Cardiac muscle cell (in vitro differentiated cells and primary cell): ENCODE results near the gene MACROD1. TPM values are rescaled to one million over a fixed set of nuclear protein-coding genes. Genes with fewer than 3 reads are reported as not detected.

Source experiments
- DNase-seq, 2 donors: peaks; one replicate each; pipeline versions ENCODE4 v3.0.0 to v3.0.0-alpha.2; 2010 to 2017; ENCODE audit warnings: low read depth in 1 of 2, low spot score in 1 of 2
- H3K27ac ChIP-seq: fragments of 200-600 bp; sonication (generic); 2 replicates; pipeline ENCODE4 v1.5.1; 2016
- H3K27me3 ChIP-seq: fragments of 200-600 bp; sonication (generic); 2 replicates; pipeline ENCODE4 v1.6.0; 2016; ENCODE audit warnings: control low read depth
- H3K36me3 ChIP-seq: fragments of 200-600 bp; sonication (generic); 2 replicates; pipeline ENCODE4 v1.5.1; 2016; ENCODE audit warnings: control low read depth
- H3K4me1 ChIP-seq: fragments of 200-600 bp; sonication (generic); 2 replicates; pipeline ENCODE4 v1.8.1; 2017; ENCODE audit warnings: low read depth, mild to moderate bottlenecking, mixed run types
- H3K4me3 ChIP-seq: fragments of 200-600 bp; sonication (generic); 2 replicates; pipeline ENCODE4 v1.5.1; 2016; ENCODE audit warnings: mild to moderate bottlenecking
- H3K9me3 ChIP-seq: fragments of 200-600 bp; sonication (generic); 2 replicates; pipeline ENCODE4 v1.5.1; 2017; ENCODE audit warnings: low read depth, mild to moderate bottlenecking, control low read depth
- polyA plus RNA-seq: library from polyadenylated mRNA; unstranded; fragments of >200 nt; fragmentation: Nextera tagmentation; extraction: Ambion mirVana; gene quantifications from 2 replicates; pipeline ENCODE4 v1.2.1, GENCODE V29; 2016
- total RNA-seq: library from RNA; depleted of rRNA; stranded (reverse); fragments of >200 nt; gene quantifications from 2 replicates; pipeline ENCODE4 v1.2.3, GENCODE V29; 2016
- TF ChIP-seq, protein P1 (sequence below): IDR thresholded peaks from 2 replicates; pipeline ENCODE4 v1.5.1; 2012; ENCODE audit warnings: low read depth, mild to moderate bottlenecking, low read length

Gene MACROD1
- total and polyA plus RNA-seq, 2 experiments from 2014 or later = 134 to 156 TPM

DNA sequence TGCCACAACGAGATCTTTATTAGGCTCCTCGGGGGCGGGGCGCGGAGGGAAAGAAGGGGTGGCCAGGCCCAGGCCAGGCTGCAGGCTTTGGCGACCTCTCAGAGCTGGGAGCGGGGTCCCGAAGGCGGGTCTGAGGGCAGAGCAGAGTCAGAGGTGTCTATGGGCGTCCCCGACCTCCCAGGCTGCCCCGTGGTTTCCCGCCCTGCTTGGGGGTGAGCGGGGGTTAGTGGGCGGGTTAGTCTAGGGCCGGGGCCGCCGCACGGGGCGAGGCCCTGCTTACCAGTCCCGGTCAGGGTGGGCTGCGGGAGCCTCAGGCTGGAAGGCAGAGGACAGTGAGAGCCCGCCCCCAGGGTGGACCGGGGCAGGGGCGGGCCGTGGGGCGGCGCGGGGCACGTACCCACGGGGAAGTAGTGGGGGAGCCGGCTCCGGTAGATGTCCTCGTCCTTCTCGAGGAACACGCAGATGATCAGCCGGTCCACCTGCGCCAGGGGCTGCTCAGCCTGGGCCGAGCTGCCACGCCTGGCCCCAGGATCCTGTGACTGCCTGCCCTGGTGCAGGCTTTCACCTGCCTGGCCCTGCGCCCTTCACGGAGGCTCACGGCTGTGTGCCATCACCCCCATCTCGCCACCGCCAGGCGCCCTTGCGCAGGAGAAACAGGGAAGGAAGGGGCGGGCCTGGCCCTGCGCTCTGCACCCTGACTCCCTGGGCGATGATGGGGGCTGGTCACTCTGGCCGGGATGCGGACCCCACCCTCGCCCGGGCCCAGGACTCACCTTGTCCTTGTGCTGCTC lies 167.2 kb downstream of the MACROD1 start:
- Histone ChIP-seq H3K4me1 (no peaks in the 10 kb centered on the region), H3K4me3 (no peak overlapping the region), H3K27me3 (no peaks in the 10 kb centered on the region), H3K36me3 (peaks cover 19% of the 10 kb centered on the region), H3K27ac (no peak overlapping the region), H3K9me3 (no peaks in the 10 kb centered on the region)
- TF ChIP-seq, protein P1, sequence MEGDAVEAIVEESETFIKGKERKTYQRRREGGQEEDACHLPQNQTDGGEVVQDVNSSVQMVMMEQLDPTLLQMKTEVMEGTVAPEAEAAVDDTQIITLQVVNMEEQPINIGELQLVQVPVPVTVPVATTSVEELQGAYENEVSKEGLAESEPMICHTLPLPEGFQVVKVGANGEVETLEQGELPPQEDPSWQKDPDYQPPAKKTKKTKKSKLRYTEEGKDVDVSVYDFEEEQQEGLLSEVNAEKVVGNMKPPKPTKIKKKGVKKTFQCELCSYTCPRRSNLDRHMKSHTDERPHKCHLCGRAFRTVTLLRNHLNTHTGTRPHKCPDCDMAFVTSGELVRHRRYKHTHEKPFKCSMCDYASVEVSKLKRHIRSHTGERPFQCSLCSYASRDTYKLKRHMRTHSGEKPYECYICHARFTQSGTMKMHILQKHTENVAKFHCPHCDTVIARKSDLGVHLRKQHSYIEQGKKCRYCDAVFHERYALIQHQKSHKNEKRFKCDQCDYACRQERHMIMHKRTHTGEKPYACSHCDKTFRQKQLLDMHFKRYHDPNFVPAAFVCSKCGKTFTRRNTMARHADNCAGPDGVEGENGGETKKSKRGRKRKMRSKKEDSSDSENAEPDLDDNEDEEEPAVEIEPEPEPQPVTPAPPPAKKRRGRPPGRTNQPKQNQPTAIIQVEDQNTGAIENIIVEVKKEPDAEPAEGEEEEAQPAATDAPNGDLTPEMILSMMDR = no peak
- no peak for DNase-seq

DNA sequence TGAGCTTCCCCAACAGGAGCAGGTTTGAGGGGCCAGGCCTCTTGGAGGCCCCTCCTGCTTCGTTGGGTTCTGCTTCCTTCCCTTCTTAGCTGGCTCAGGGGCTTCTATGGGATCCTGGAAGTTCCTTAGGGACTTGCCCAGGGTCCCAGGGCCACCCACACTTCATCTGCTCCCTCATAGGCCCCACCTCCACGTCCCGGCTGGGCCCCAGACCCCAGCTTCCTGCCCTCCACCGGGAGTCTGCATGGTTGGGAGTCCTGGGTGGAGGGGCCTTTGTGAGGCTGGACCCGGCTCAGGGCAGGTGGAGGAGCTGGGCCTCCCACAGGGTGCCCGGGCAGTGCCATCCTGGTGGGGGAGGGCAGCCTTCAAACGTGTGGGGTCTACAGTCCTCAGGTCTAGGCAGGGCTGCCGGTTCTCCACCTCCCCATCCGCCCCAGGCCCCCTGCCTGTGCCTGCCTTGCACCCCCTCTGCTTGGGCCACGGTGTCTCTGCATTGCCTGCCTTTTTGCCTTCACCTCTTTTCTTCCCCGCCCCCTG lies 168.0 kb downstream of the MACROD1 start:
- Histone ChIP-seq H3K9me3 (no peaks in the 10 kb centered on the region), H3K27me3 (no peaks in the 10 kb centered on the region), H3K36me3 (peaks cover 21% of the 10 kb centered on the region), H3K4me1 (no peaks in the 10 kb centered on the region), H3K27ac (no peak overlapping the region), H3K4me3 (no peak overlapping the region)
- TF ChIP-seq, protein P1 = no peak
- DNase-seq = no peak

DNA sequence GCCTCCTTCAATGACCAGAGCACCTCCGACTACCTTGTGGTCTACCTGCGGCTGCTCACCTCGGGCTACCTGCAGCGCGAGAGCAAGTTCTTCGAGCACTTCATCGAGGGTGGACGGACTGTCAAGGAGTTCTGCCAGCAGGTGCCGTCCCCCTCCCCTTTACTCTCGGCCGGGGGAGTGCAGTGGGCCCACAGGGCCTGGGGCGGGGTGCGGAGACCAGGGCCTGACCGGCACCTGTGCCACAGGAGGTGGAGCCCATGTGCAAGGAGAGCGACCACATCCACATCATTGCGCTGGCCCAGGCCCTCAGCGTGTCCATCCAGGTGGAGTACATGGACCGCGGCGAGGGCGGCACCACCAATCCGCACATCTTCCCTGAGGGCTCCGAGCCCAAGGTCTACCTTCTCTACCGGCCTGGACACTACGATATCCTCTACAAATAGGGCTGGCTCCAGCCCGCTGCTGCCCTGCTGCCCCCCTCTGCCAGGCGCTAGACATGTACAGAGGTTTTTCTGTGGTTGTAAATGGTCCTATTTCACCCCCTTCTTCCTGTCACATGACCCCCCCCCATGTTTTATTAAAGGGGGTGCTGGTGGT lies 168.7 kb downstream of the MACROD1 start:
- DNase-seq = no peak
- no peak overlapping the region for H3K4me3 ChIP-seq
- TF ChIP-seq, protein P1 = no peak

DNA sequence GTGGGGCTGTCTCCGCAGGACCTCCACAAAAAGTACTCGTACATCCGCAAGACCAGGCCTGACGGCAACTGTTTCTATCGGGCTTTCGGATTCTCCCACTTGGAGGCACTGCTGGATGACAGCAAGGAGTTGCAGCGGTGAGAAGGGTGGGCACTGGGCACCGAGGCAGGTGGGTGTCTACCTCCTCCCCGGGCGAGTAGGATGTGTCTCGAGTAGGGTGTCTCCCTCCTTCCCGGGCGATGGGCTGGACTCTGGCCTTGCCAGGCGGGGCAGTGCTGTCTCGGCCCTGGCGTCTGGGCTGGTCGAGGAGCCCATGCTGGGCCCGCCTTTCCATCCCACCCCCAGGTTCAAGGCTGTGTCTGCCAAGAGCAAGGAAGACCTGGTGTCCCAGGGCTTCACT lies 169.4 kb downstream of the MACROD1 start:
- no peak overlapping the region for H3K4me3 ChIP-seq
- DNase-seq = no peak

More for the DNA sequence above, 168.7 kb downstream of the MACROD1 start:
- Histone ChIP-seq H3K27ac (no peak overlapping the region), H3K36me3 (peaks cover 21% of the 10 kb centered on the region), H3K27me3 (no peaks in the 10 kb centered on the region), H3K4me1 (no peaks in the 10 kb centered on the region), H3K9me3 (no peaks in the 10 kb centered on the region)

DNA sequence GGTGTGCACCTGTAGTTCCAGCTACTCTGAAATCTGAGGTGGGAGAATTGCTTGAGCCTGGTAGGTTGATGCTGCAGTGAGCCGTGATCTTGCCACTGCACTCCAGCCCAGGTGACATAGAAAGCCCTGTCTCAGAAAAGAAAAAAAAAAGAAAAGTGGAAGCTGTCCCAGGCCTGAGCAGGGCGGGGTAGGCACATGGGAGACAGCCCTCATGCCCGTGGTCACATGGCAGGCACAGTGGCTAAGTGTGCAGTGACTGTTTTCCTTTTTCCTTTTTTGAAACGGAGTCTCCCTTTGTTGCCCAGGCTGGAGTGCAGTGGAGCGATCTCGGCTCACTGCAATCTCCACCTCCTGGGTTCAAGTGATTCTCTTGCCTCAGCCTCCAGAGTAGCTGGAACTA lies 171.9 kb downstream of the MACROD1 start:
- Histone ChIP-seq H3K9me3 (no peaks in the 10 kb centered on the region), H3K27ac (no peak overlapping the region), H3K36me3 (peaks cover 32% of the 10 kb centered on the region), H3K27me3 (no peaks in the 10 kb centered on the region), H3K4me1 (no peaks in the 10 kb centered on the region), H3K4me3 (no peak overlapping the region)
- no peak for DNase-seq
- TF ChIP-seq, protein P1 = no peak

More for the DNA sequence above, 169.4 kb downstream of the MACROD1 start:
- no peaks in the 10 kb centered on the region for H3K4me1 ChIP-seq
- no peaks in the 10 kb centered on the region for H3K9me3 ChIP-seq
- no peaks in the 10 kb centered on the region for H3K27me3 ChIP-seq
- no peak overlapping the region for H3K27ac ChIP-seq
- peaks cover 23% of the 10 kb centered on the region for H3K36me3 ChIP-seq
- TF ChIP-seq, protein P1 = no peak
